GM21447 (cell line): ENCODE measurements around the gene DPAGT1.

Source experiments
- ATAC-seq: cut with Tn5 transposase; IDR thresholded peaks from one replicate; pipeline ENCODE4 v1.9.1; 2021; ENCODE audit not compliant: unreplicated experiment

Gene DPAGT1

DNA sequence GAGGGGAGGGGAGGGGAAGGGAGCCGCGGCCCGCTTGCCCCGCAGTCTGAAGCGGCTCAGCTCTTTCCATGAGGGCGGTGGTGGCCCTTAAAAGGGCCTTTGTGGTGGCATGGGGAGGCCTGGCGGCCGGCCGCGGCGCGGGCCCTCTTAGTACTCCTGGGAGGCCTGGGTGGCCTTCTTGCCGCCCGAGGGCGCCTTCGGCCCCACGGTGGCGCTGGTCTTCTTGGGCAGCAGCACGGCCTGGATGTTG is 6.9 kb downstream of the DPAGT1 start:
- peak; percentile 39 for ATAC-seq

DNA sequence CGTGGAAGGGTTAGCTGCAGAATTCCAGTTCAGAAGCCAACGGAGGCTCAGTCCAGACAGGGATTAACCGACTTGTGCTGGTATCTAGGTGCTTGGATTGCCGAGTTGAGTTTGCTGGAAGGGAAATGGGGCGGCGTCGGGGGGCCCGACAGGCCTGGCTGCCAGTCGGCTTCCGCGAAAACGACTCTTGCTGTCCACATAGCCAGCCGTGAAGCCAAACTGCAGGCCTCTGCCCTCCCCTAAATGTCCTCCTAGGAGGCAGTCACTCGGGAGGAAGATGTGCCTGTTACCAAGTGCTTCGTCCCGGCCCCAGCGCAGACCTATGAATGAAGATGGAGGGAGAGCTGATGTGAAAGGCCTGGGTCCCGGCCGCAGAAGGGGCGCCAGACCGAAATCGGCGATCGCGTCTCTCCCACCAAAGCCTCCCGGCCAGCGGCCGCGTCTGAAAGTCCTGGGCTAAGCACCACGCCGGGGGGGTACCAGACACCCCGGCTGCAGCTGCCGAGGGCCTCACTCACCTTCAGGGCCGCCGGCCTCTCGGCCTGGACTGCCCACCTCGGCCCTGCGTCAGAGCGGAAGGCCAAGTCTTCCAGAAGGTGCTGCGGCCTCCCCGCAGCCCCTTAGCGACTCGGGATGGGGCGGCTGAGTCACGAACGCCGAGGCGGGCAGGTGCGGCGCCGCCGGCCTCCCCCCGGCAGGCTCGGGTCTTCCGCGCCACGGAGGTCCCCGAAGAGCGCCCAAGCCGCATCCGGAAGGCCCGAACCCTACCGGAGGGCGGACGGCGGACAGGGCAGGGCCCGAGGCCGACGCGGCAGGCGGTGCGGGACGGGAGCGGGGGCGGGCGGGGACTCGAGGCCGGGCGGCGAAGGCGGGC is 7.5 kb downstream of the DPAGT1 start:
- ATAC-seq = peak; percentile 2

DNA sequence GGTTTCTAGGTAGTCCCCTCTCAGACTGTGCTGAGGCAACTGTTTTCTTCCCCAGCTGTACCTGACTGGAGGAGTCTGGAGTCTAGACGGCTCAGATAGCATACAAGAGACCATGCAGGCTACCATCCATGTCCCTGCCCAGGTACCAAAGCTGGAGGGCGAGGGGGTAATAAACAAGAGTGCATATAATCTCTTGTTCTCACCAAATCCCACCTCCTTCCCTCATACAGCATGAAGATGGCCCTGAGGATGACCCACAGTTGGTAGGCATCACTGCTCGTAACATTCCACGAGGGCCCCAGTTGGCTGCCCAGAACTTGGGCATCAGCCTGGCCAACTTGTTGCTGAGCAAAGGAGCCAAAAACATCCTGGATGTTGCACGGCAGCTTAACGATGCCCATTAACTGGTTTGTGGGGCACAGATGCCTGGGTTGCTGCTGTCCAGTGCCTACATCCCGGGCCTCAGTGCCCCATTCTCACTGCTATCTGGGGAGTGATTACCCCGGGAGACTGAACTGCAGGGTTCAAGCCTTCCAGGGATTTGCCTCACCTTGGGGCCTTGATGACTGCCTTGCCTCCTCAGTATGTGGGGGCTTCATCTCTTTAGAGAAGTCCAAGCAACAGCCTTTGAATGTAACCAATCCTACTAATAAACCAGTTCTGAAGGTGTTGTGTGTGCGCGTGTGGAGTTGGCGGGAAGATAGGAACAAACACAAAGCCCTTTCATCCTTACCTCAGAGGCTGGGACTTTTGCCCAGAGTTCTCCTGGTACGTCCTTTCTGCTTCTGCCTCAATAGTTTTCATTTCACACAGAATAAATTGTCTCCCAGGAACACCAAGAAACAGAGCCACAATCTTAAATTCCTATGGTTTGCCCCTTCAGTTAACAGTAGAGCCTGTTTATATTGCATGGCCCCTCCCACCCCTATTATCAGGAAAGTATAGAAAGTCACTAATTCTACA is 8.5 kb downstream of the DPAGT1 start:
- no peak for ATAC-seq

DNA sequence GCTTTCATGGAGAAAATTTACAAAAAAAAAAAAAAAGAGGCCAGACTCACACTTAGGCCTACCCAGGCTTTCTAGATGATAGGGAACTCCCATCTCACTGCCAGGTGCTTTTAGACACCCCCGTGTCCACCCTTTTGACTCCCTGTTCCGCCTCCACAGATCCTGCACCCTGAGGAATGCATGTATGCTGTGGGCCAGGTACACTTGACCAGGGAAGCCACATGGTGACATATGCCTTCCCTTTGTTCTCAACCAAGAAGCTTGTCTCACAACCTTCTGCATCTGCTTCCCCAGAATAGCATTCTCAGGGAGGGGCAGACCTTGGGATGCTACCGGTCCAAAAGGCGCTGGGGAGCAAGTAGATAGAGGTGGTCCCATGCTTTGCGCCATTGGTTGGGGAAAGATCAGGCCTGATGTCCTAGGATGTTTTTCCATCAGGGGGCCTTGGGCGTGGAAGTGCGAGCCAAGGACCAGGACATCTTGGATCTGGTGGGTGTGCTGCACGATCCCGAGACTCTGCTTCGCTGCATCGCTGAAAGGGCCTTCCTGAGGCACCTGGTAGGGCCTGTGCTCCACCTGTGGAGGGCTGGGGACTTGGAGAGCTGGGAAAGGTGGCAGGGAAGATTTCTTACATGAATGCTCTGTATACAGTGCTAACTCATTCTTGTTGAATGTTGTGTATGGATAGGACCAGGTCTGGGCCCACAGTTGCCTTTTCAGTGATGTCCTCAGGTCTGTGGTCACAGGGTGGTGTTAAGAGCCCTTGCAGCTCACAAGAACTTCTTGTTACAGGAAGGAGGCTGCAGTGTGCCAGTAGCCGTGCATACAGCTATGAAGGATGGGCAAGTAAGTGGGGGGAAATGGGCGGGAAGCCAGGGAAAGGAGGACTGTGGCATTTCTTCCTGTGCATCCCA is 9.4 kb downstream of the DPAGT1 start:
- ATAC-seq = no peak

DNA sequence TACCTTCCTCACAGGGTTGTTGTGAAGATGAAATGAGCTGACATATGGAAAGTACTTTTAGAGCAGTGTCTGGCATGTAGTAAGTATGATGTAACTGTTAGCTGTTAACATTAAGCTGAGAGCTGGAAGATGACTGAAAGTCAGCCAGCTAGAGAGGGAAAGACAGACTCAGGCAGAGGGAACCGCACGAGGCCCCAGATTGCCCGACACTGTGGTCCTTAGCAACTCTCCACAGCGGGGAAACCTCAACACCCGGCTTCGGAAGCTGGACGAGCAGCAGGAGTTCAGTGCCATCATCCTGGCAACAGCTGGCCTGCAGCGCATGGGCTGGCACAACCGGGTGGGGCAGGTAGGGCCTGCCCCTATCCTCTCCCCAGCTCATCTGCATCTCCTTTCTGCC is 10.5 kb downstream of the DPAGT1 start:
- ATAC-seq = no peak

DNA sequence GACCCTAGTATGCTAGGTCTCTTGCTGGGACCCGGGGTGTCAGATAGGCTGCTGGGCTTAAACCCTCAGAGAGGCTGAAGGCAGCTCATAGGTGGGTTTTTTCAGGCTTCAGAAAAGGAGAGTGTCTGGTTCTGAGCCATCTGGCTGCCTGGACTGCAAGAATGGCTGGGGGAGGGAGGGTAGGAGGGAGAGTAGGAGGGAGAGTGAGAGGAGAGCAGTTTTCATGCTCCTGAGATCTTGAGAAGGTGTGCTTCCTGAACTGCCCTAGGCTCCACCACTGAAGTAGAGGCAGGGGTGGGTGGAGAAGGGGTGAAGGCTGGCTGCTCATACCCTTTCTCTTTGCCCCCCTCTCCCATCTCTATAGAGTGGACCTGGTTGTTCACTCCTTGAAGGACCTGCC is 12.3 kb downstream of the DPAGT1 start:
- no peak for ATAC-seq

DNA sequence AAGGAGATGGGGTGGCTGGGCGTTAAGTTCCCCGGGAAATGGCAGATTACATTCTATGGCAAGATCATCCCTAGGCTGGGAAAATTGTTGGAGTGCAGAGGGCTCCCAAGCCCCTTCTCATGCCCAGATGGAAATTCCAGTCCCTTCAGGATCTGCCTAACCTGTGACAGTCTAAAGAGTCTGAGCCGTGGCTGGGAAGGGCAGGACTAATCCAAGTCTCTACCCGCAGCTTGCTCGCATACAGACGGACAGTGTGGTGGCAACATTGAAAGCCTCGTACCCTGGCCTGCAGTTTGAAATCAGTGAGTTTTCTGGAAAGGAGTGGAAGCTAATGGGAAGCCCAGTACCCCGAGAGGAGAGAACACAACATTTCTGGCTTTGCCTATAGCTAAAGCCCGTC is 13.2 kb downstream of the DPAGT1 start:
- ATAC-seq = no peak

DNA sequence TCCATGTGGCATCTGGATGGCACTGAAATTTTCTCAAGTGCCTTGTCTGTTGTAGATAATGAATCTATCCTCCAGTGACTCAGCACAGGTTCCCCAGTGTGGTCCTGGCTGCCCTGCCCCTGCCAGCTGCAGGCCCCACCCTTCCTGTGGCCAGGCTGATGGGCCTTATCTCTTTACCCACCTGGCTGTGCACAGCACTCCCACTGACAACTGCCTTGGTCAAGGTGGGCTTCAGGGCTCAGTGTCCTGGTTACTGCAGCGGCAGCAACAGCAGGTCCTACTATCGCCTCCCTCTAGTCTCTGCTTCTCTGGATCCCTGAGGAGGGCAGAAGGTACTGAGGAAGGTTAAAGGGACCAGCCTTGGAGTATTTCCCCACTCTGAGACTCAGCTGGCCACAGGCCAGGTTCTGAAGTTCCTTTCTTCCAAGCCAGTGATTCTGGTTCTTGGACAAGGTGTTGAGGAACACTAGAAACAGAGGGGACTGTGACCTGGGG is 13.9 kb downstream of the DPAGT1 start:
- no peak for ATAC-seq

DNA sequence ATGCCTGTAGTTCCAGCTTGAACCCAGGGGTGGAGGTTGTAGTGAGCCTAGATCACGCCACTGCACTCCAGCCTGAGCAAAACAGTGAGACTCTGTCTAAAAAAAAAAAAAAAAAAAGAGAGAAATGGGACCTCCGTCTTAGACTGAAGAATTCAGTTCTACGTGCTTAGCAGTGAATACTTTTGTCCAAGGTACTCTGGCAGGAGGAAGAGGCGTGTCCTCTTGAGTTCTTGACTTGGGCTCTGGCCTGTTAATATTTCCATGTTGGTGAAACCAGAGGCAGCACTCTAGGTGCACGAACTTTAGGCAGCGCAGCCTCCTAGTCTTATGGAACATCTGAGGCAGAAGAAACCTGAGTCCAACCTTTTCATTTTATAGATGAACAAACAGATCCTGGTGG is 14.5 kb downstream of the DPAGT1 start:
- ATAC-seq = no peak

DNA sequence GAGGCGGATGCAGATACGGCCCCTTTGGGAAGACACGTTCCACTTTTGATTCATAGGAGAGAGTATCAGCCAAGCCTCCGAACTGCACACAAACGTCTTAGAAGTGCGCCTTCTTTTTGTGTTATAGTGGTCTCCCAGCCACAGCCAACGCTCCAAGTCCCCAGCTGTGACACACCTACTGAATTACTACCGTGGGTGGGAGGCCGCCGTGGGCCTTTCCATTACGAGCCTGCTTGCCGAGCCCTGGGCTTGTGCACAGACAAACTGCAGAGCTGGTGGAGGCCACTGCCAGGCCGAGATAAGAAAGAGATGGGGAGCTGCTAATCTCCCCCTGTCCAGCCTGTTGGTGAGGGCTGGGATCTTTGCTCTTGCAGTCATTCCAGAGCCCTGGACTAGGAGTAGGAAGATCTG is 16.2 kb downstream of the DPAGT1 start:
- no peak for ATAC-seq

DNA sequence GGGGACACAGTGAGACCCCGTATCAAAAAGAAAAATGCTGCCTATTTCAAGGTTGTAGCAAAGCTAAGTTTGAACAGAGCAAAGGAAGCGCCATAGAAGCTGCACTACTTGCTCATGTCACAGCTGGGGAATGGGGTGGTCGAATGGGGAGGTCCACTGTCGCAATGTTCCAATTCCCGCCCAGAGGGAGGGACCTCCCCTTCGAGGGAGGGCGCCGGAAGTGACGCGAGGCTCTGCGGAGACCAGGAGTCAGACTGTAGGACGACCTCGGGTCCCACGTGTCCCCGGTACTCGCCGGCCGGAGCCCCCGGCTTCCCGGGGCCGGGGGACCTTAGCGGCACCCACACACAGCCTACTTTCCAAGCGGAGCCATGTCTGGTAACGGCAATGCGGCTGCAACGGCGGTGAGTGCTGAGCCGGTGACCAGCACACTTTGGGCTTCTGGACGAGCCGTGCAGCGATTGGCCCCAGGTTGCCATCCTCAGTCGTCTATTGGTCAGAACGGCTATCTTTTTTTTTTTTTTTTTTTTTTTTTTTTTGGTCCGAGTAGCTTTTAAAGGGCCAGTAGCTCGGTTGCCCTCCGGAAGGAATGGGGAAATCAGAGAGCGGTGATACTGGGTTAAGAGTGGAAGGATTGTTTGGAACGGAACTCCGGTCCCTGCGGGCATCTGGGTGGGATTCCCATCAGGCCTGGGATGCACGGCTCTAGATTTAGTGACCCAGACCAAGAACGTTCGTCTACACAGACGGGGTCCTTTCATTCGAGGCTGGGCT is 16.8 kb downstream of the DPAGT1 start, which contains the start of gene HMBS:
HMBS (plus strand) TSS at position 219 of the 774 bp plus-strand sequence; CDS start at position 372, 153 bp downstream.
- ATAC-seq = peak; percentile 92

DNA sequence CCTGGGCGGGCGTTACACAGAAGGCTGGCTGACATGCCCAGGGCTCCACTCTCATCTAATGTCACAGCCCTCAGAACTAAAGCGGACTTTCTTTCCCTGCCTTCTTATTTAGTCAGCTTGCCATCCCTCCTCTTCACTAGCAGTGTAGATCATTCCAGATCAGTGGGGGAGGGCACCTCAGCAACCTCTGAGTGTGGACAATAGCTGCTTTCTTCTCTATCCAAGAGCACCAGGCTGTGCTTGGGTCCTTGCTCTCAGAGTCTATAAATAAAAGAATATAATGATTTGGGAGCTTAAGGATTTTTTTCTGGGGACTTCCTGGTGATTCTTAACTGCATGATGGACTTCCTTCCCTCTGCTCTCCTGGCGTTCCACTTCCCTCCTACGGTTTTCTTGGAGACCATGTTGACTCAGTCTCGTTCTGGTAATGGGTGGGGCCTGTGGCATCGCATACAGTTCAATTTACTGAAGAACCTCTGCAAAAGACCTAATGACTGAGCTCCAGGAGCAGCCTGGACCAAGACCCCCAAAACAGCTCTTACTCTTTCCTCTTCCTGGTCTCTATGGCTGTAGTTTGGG is 19.9 kb downstream of the DPAGT1 start:
- no peak for ATAC-seq

DNA sequence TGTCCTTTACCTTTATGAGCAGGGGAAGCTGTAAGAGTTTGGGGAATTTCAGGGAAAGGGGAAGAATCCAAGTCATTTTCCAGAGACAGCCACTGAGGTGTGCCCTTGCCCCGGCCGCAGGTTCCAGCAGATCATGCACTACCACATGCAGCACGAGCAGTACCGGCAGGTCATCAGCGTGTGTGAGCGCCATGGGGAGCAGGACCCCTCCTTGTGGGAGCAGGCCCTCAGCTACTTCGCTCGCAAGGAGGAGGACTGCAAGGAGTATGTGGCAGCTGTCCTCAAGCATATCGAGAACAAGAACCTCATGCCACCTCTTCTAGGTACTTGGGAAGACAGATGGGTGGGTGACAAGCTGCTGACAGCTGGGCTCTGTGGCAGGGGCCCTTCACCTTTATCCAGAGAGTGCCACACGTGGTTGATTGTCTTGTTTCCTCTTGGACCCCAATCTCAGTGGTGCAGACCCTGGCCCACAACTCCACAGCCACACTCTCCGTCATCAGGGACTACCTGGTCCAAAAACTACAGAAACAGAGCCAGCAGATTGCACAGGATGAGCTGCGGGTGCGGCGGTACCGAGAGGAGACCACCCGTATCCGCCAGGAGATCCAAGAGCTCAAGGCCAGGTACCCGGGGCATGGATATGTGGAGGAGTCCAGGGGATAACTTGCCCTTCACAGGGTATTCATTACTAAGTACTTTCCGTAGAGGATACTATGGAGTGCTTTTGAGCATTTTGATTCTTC is 22.8 kb downstream of the DPAGT1 start:
- no peak for ATAC-seq

DNA sequence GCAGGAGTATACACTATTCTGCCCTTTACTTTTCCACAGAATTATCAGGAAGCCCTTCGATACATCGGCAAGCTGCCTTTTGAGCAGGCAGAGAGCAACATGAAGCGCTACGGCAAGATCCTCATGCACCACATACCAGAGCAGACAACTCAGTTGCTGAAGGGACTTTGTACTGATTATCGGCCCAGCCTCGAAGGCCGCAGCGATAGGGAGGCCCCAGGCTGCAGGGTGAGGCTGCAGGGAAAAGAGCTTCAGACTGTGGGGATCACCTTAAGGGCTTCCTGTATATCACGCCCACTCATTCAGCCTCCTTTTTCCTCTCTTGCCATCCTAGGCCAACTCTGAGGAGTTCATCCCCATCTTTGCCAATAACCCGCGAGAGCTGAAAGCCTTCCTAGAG is 23.8 kb downstream of the DPAGT1 start:
- ATAC-seq = no peak

DNA sequence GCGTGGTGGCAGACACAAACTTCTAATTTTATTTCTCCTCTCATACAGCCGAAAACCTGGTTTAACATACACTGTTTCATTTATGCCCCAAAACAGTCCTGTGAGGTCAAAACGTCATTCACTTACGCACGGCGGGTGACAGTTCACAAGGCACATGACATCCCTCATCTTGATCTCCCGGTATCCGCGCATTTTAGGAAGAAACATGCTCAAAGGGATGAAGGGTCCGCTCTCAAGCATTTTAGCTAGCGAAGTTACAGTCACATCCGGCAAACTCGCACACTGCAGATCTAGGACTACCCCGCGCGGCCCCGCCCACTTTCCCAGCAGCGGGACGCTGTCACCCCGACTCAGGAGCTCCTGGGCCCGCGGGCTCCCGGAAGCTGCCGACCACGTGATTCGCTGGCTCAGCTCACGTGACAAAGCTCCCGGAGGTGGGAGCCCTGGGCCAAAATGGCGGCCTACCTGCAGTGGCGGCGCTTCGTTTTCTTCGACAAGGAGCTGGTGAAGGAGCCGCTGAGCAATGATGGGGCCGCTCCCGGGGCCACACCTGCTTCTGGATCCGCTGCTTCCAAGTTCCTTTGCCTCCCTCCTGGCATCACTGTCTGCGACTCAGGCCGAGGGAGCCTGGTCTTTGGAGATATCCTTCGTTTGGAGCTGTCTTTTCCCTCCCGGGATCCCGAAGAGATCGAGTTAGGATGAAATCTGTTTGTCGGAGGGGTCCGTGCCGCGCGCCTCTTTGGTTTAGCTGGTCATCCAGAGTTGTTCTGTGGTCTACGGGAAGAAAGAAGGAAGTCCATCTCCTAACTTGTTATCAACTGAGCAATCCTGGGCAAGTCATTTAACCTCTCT is 34.1 kb downstream of the DPAGT1 start, which contains the start of gene VPS11:
VPS11 (plus strand) TSS at position 448 of the 852 bp plus-strand sequence; CDS start at position 454, 6 bp downstream.
- ATAC-seq = peak; percentile 89

DNA sequence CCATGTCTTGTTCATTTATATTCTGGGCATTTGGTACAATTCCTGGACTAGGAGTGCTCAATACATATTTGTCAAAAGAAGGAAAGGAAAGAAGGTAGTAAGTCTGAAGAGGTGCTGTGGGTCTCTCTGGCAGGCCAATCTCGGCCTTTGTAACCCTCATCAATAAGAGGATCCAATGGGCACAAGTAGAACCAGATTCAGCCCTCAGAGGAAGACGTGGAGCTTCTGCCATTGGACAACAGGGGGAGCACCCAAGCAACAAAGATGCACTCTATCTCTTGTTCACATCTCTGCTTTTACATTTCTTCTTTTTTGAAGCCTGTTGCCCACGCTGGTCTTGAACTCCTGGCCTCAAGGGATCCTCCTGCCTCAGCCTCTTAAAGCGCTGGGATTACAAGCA is 36.3 kb downstream of the DPAGT1 start:
- ATAC-seq = no peak

DNA sequence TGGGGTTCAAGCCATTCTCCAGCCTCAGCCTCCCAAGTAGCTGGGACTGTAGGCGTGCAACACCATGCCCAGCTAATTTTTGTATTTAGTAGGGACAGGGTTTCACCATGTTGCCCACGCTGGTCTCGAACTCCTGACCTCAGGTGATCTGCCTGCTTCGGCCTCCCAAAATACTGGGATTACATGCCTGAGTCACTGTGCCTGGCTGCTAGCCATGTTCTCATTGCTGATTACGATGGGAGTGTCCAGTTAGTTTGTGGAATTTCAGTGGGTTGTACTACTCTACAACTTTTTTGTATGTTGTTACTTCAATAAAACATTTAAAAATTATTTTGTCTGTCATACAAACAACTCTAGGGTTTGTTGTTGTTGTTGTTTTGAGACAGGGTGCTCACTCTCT is 38.9 kb downstream of the DPAGT1 start:
- no peak for ATAC-seq

DNA sequence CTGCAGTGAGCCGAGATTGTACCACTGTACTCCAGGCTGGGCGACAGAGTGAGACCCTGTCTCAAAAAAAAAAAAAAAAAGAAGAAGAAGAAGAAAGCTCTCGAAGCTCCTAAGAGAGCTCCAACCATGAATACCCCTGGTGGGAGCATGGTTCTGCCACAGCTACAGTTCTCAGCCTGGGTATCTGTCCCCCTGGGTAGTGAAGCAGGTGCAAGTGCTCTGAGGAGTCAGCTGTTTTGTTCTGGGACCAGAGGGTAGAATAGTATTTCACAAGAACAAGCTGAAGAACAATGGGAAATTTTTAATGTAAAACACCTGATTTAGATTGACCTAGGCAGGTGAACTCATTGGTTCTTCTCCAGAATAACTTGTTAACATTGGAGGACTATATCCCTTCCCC is 40.4 kb downstream of the DPAGT1 start:
- ATAC-seq = no peak
